ENCODE data around the gene GOSR1. TPM values are rescaled to one million over a fixed set of nuclear protein-coding genes. Genes with fewer than 3 reads are reported as not detected.

The GOSR1 gene
- total and polyA plus RNA-seq, 2 donors (not counting 1 experiment from before 2014, with no cell fraction given), result 19.1 to 66.6 TPM

DNA sequence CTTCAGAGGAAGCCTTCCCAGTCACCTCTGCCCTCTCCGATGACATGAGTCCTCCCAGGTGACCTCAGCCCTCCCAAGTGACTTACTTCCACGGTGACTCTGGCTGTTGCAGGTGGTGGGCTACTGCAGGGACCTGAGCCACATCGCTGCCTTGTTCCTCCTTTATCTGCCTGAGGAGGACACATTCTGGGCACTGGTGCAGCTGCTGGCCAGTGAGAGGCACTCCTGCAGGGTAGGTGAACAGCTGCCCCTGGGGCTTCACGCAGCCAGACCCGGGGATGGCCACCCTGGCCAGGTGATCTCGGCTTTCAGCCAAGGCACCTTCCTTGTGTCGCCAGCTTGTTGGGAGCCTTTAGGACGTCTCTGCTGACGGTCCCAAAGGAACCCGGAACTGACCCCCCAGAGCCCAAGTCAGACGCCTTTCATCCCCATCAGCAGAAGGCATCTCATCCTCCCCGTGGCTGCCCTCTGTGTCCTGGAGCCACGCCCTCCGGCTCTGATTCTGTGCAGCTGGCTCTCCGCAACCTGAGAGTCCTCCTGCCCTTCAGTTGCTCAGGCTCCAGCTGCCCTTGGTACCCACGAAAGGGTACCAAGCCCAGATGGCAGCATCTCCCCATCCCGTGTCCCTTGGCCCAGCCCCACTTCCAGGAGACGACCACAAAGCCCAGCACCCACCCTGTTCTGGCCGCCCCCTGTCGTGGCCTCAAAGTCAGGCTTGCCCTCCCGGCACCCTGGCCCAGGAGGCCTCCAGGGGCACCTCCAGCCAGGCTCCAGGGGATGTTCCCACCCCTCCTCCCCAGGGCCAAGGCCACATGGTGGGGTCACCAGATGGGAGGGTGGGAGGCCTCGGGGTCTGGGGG lies 81.7 kb downstream of the GOSR1 start:
- TF ChIP-seq, protein P1, sequence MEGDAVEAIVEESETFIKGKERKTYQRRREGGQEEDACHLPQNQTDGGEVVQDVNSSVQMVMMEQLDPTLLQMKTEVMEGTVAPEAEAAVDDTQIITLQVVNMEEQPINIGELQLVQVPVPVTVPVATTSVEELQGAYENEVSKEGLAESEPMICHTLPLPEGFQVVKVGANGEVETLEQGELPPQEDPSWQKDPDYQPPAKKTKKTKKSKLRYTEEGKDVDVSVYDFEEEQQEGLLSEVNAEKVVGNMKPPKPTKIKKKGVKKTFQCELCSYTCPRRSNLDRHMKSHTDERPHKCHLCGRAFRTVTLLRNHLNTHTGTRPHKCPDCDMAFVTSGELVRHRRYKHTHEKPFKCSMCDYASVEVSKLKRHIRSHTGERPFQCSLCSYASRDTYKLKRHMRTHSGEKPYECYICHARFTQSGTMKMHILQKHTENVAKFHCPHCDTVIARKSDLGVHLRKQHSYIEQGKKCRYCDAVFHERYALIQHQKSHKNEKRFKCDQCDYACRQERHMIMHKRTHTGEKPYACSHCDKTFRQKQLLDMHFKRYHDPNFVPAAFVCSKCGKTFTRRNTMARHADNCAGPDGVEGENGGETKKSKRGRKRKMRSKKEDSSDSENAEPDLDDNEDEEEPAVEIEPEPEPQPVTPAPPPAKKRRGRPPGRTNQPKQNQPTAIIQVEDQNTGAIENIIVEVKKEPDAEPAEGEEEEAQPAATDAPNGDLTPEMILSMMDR (IDR thresholded peaks at IDR 0.05), result no peak
- no peak for TF ChIP-seq EZH2 (IDR thresholded peaks at IDR 0.05; ENCODE audit: borderline replicate concordance, insufficient read depth, low read depth, low read length, poor library complexity, severe bottlenecking)
- H3K4me3 ChIP-seq (ENCODE audit: control extremely low read depth in 1 of 5, extremely low read depth in 1 of 5, insufficient read depth in 1 of 5, low read depth in 2 of 5, low read length in 4 of 5), result no peak overlapping the region
- DNase-seq (no peak), ATAC-seq (ENCODE audit: low read depth) (no peak)
- ChIA-PET POLR2A (no interaction called here), CTCF (no interaction called here)
- 91% methylated on average over 16 of the region's 22 CpGs for WGBS (ENCODE audit: insufficient coverage)
- no peak overlapping the region for H3K9ac ChIP-seq (ENCODE audit: low read length)
- no peaks in the 10 kb centered on the region for H3K79me2 ChIP-seq (ENCODE audit: control insufficient read depth, insufficient read depth, low read length)
- Mint-ChIP-seq H3K4me3 (no peak overlapping the region), H3K27me3 (no peaks in the 10 kb centered on the region), H3K27ac (no peak overlapping the region), H3K4me1 (peaks cover 6% of the 10 kb centered on the region), H3K9me3 (ENCODE audit: insufficient read depth) (no peaks in the 10 kb centered on the region)
- H3K4me2 ChIP-seq (replicated peaks; ENCODE audit: low read depth, low read length, poor library complexity, severe bottlenecking), result no peak overlapping the region
- peaks cover 0 to 7% of the 10 kb centered on the region in 2 donors for H3K4me1 ChIP-seq (ENCODE audit: control insufficient read depth in 2 of 2, insufficient read depth in 2 of 2, low read length in 2 of 2)
- H3K9me3 ChIP-seq (ENCODE audit: control extremely low read depth in 1 of 3, control insufficient read depth in 2 of 3, insufficient read depth in 1 of 3, low read length in 2 of 3), result no peaks in the 10 kb centered on the region
- no peaks in the 10 kb centered on the region for H3K36me3 ChIP-seq (replicated peaks in 1 of 2; ENCODE audit: control extremely low read depth in 1 of 2, control insufficient read depth in 1 of 2, extremely low read depth in 1 of 2, insufficient read depth in 2 of 2, low read length in 1 of 2)
- H3K27me3 ChIP-seq (replicated peaks in 1 of 4; ENCODE audit: control extremely low read depth in 1 of 4, control insufficient read depth in 3 of 4, insufficient read depth in 4 of 4, low read length in 3 of 4), result no peaks in the 10 kb centered on the region
- H4K20me1 ChIP-seq (ENCODE audit: control insufficient read depth, insufficient read depth, low read length, poor library complexity, severe bottlenecking), result no peaks in the 10 kb centered on the region
- no peak overlapping the region for H2AFZ ChIP-seq (ENCODE audit: insufficient read depth, low read depth, low read length, poor library complexity, severe bottlenecking)
- H3K27ac ChIP-seq (ENCODE audit: low read length in 2 of 2), result no peak overlapping the region
- intact Hi-C loops (cut with micrococcal nuclease), result no loop called here

GRCh38 chr17:30559656-30560055 lies 82.4 kb downstream of the GOSR1 start:
- no peaks in the 10 kb centered on the region for H3K79me2 ChIP-seq (ENCODE audit: control insufficient read depth, insufficient read depth, low read length)
- Mint-ChIP-seq H3K4me1 (peaks cover 10% of the 10 kb centered on the region), H3K9me3 (ENCODE audit: insufficient read depth) (no peaks in the 10 kb centered on the region), H3K27me3 (no peaks in the 10 kb centered on the region), H3K4me3 (no peak overlapping the region), H3K27ac (no peak overlapping the region)
- H4K20me1 ChIP-seq (ENCODE audit: control insufficient read depth, insufficient read depth, low read length, poor library complexity, severe bottlenecking), result no peaks in the 10 kb centered on the region
- intact Hi-C loops (cut with micrococcal nuclease), result no loop called here
- ChIA-PET CTCF (no interaction called here), POLR2A (no interaction called here)
- DNase-seq (no peak), ATAC-seq (ENCODE audit: low read depth) (no peak)
- WGBS (ENCODE audit: insufficient coverage), result 96% methylated on average over 6 of the region's 7 CpGs
- H3K9me3 ChIP-seq (ENCODE audit: control extremely low read depth in 1 of 3, control insufficient read depth in 2 of 3, insufficient read depth in 1 of 3, low read length in 2 of 3), result no peaks in the 10 kb centered on the region
- no peak overlapping the region for H2AFZ ChIP-seq (ENCODE audit: insufficient read depth, low read depth, low read length, poor library complexity, severe bottlenecking)
- TF ChIP-seq, protein P1 (IDR thresholded peaks at IDR 0.05), result no peak
- no peak for TF ChIP-seq EZH2 (IDR thresholded peaks at IDR 0.05; ENCODE audit: borderline replicate concordance, insufficient read depth, low read depth, low read length, poor library complexity, severe bottlenecking)
- H3K36me3 ChIP-seq (replicated peaks in 1 of 2; ENCODE audit: control extremely low read depth in 1 of 2, control insufficient read depth in 1 of 2, extremely low read depth in 1 of 2, insufficient read depth in 2 of 2, low read length in 1 of 2), result no peaks in the 10 kb centered on the region
- peaks cover 0 to 13% of the 10 kb centered on the region in 2 donors for H3K4me1 ChIP-seq (ENCODE audit: control insufficient read depth in 2 of 2, insufficient read depth in 2 of 2, low read length in 2 of 2)
- no peaks in the 10 kb centered on the region for H3K27me3 ChIP-seq (replicated peaks in 1 of 4; ENCODE audit: control extremely low read depth in 1 of 4, control insufficient read depth in 3 of 4, insufficient read depth in 4 of 4, low read length in 3 of 4)
- no peak overlapping the region for H3K4me2 ChIP-seq (replicated peaks; ENCODE audit: low read depth, low read length, poor library complexity, severe bottlenecking)
- no peak overlapping the region for H3K9ac ChIP-seq (ENCODE audit: low read length)
- H3K4me3 ChIP-seq (ENCODE audit: control extremely low read depth in 1 of 5, extremely low read depth in 1 of 5, insufficient read depth in 1 of 5, low read depth in 2 of 5, low read length in 4 of 5), result no peak overlapping the region
- H3K27ac ChIP-seq (ENCODE audit: low read length in 2 of 2), result no peak overlapping the region
